GM12873 (cell line): ENCODE results near the gene FGD4.

ENCODE experiments used
- TF ChIP-seq, protein P1 (sequence below): IDR thresholded peaks from 2 replicates; pipeline ENCODE4 v1.5.1; 2012; ENCODE audit warnings: low read depth, mild to moderate bottlenecking, moderate library complexity, low read length, control low read depth; ENCODE audit not compliant: insufficient read depth; ENCODE audit errors: missing control alignments

The FGD4 gene

DNA sequence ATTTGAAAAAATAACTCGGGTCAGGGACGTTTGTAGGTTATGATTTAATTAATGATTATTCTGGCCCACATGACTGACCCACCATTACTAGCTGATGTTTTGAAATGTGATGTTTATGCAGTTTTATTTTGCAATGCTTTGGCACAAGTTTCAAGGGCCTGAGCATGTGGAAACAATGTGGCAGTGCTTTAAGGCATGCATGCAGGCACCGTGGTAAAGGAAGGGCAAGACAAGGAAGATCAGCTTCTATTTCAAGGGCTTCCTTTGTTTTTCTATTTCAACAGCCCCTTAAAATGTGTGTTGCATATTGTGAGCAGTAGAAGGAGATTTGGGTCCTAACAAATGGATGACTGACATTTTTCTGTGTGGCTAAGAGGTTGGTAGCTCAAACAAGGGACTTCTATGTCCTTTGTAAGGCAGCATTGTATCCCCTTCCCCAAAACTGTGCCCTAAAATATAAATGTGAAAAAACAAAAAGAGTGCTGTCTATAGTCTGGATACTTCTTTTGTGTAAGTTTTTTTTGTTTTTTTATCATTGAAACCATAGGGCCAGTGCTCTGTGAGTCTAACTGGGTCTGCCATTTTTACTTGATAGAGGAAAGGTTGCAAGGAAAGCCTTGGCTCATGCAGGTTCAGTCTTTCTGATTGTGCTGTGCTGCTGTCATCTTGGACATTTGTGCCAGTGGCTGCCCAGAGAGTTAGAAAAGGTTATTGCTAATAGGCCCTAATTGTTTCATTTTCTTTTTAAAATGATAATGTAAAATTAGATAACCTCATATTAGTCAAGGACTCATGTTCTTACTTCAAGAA lies 103.5 kb downstream of the FGD4 start:
- TF ChIP-seq, protein P1, sequence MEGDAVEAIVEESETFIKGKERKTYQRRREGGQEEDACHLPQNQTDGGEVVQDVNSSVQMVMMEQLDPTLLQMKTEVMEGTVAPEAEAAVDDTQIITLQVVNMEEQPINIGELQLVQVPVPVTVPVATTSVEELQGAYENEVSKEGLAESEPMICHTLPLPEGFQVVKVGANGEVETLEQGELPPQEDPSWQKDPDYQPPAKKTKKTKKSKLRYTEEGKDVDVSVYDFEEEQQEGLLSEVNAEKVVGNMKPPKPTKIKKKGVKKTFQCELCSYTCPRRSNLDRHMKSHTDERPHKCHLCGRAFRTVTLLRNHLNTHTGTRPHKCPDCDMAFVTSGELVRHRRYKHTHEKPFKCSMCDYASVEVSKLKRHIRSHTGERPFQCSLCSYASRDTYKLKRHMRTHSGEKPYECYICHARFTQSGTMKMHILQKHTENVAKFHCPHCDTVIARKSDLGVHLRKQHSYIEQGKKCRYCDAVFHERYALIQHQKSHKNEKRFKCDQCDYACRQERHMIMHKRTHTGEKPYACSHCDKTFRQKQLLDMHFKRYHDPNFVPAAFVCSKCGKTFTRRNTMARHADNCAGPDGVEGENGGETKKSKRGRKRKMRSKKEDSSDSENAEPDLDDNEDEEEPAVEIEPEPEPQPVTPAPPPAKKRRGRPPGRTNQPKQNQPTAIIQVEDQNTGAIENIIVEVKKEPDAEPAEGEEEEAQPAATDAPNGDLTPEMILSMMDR = no peak

DNA sequence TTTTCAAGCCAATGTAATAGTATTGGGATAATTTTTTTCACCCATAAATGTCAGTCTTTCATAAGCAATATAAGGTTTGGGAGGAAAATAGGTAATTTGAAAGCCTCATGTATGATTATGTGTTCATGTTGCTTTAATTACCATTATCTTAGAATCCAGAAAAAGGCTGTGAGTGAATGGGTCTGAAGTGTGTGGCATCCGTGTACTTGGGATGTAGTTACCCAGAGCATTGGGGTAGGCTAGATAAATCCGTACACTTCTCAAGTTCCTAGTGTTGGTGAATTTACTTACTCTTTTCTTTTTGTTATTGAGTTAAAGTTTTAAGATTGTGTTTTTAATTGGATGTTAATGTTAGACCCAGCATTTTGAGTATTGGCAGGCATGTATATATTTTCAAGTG lies 104.4 kb downstream of the FGD4 start:
- TF ChIP-seq, protein P1 = no peak

DNA sequence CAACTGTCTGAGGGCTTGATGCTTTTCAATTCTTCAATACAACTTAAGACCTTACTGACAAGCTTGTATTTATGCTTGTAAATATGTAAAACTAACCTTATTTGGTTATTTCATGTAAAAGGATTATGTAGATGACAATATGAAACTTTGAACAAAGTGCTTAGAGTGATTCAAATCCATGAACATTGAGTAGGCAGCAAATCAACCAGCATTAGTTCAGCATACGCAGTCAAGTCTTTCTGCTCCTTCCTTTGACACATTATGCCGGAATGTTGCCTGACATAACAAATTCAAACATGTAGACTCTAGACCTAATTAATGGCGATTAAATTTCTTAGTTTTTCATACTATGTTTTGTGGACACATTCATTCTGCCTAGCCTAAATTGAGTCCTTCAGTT lies 105.2 kb downstream of the FGD4 start:
- TF ChIP-seq, protein P1 = no peak

DNA sequence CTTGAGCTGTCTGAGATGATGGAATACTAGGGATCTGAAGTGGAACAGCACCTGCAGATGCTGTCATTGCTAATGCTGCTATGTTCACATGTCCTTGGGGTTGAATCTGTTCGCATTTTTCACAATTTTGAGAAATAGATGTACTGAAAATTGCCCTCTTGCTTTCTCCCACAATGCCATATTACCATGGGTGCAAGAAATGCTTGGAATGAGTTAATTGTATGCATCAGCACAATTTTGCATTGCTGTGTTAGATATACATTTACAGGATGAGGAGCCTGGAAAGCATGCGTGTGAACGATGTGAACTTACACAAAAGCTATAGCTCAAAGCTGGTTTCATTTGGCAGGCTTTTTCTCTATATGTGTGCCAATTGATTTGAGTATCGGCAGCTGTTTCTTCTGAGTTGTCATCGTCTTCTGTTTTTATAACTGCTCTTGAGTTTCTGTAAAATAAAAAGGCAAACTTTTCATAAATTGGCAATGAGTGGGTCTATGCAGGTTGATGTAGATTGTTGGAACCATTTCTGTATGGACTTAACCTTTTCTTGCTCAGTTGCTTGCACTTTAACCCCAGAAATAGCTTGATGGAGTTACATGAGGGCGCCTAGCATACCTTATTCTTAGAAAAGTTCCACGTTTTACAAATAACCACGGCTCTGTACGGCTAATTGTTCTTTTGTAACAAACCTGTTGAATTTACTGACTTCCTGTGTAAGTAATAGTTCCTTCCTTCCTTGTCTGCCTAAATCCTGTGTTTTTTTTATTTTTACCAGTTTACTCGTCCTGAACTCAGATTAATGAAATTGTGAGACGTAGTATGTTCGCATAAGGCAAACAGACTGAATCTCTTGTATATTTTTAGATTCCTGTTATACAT lies 105.9 kb downstream of the FGD4 start:
- TF ChIP-seq, protein P1 = no peak

DNA sequence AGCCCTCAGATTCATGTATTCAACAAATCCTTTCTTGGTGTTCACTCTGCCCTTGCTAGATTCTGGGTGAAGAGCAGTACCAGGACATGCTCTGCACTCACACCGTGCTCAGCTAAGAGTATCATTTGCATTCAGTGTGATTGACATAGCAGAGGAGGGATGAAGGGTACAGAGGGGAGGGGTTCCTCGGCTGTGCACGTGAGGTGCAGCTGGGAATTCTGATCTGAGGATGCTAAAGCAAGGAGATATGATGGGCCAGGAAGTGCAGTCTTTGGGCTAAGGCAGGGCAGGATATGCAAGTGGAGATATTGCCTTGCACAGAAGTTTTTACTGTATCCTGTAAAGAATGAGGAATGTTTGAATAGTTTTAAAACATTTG lies 108.6 kb downstream of the FGD4 start:
- TF ChIP-seq, protein P1 = no peak

DNA sequence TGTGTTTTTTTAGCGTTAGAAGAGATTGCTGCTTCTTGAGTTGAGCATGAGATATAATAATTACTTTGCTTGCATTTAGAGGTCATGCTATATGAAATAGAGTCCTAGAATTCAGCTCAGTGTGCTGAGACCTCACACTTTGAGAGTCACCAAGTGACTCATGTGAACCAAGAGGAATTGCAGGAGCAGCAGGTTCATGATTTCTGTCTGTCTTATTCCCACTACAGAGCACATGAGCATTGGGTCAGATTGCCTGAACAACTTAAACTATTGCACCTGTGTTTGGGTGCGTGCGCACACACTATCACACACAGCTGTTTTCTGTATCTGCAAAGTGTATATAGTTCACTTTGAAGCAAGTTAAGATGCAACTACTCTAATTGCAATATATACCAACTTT lies 109.3 kb downstream of the FGD4 start:
- TF ChIP-seq, protein P1 = no peak
